Neuronal stem cell (in vitro differentiated cells): ENCODE data around the gene P2RY8.
"Not testable (repeated sequence)": the region's sequence is repeated elsewhere in the genome, so short reads cannot be mapped to it uniquely, and the experiment has no call there.

Experiments used
- DNase-seq: peaks from one replicate; pipeline ENCODE4 v3.0.0-alpha.2; 2013; ENCODE audit warnings: low spot score
- H2AFZ ChIP-seq: one replicate; pipeline ENCODE4 v1.6.1; 2013; ENCODE audit warnings: mild to moderate bottlenecking, low read length, inconsistent platforms
- H2AK5ac ChIP-seq: 2 replicates; pipeline ENCODE4 v1.6.1; 2013; ENCODE audit warnings: low read depth, mild to moderate bottlenecking, inconsistent platforms, low read length, moderate library complexity, mixed read lengths
- H2BK120ac ChIP-seq: 2 replicates; pipeline ENCODE4 v1.6.1; 2013; ENCODE audit warnings: low read depth, mild to moderate bottlenecking, inconsistent platforms, low read length, moderate library complexity, mixed read lengths
- H2BK12ac ChIP-seq: one replicate; pipeline ENCODE4 v1.6.1; 2013; ENCODE audit warnings: low read length, inconsistent platforms
- H2BK15ac ChIP-seq: 2 replicates; pipeline ENCODE4 v1.6.1; 2013; ENCODE audit warnings: mild to moderate bottlenecking, low read length, inconsistent platforms, mixed read lengths
- H2BK5ac ChIP-seq: one replicate; pipeline ENCODE4 v1.6.1; 2013; ENCODE audit warnings: inconsistent platforms, mild to moderate bottlenecking, low read length, moderate library complexity
- H3K14ac ChIP-seq: one replicate; pipeline ENCODE4 v1.6.1; 2013; ENCODE audit warnings: low read length, inconsistent platforms
- H3K18ac ChIP-seq: 2 replicates; pipeline ENCODE4 v1.6.1; 2013; ENCODE audit warnings: low read length, inconsistent platforms
- H3K23ac ChIP-seq: 2 replicates; pipeline ENCODE4 v1.6.1; 2013; ENCODE audit warnings: low read depth, mild to moderate bottlenecking, mixed read lengths, low read length, inconsistent platforms; ENCODE audit not compliant: poor library complexity
- H3K27ac ChIP-seq: replicated peaks from 3 replicates; pipeline ENCODE4 v1.5.1; 2013; ENCODE audit warnings: low read length, inconsistent platforms
- H3K27me3 ChIP-seq, 3 experiments: 2 replicates each; pipeline ENCODE4 v1.6.1; 2013; ENCODE audit warnings: low read length in 3 of 3, mild to moderate bottlenecking in 2 of 3, inconsistent platforms in 1 of 3, low read depth in 1 of 3, mixed read lengths in 1 of 3, moderate library complexity in 1 of 3; ENCODE audit not compliant: control insufficient read depth in 3 of 3, insufficient read depth in 3 of 3
- H3K36me3 ChIP-seq, 2 donors: replicated peaks in 1 of 2; 2 replicates each; pipeline ENCODE4 v1.6.1; 2013; ENCODE audit warnings: low read length in 2 of 2; ENCODE audit not compliant: control insufficient read depth in 2 of 2, insufficient read depth in 2 of 2
- H3K4ac ChIP-seq: 2 replicates; pipeline ENCODE4 v1.6.1; 2013; ENCODE audit warnings: inconsistent platforms, mild to moderate bottlenecking, low read length, moderate library complexity
- H3K4me1 ChIP-seq, 2 donors: 1 replicate in 1 of 2; 2 replicates in 1 of 2; pipeline ENCODE4 v1.6.1; 2013; ENCODE audit warnings: low read length in 2 of 2, low read depth in 1 of 2; ENCODE audit not compliant: control insufficient read depth in 2 of 2, insufficient read depth in 1 of 2
- H3K4me2 ChIP-seq: one replicate; pipeline ENCODE4 v1.6.1; 2013; ENCODE audit warnings: mild to moderate bottlenecking, low read length, inconsistent platforms; ENCODE audit not compliant: insufficient read depth, poor library complexity, severe bottlenecking
- H3K4me3 ChIP-seq, 2 donors: 2 replicates each; pipeline ENCODE4 v1.5.1; 2013; ENCODE audit warnings: low read length in 2 of 2, mild to moderate bottlenecking in 2 of 2, inconsistent platforms in 1 of 2, moderate library complexity in 1 of 2
- H3K79me1 ChIP-seq: one replicate; pipeline ENCODE4 v1.6.1; 2013; ENCODE audit warnings: low read depth, mild to moderate bottlenecking, inconsistent platforms, low read length, moderate library complexity
- H3K9ac ChIP-seq: one replicate; pipeline ENCODE4 v1.6.1; 2013; ENCODE audit warnings: mild to moderate bottlenecking, low read depth, low read length, inconsistent platforms; ENCODE audit not compliant: poor library complexity
- H3K9me3 ChIP-seq, 2 donors: replicated peaks in 1 of 2; 2 replicates each; pipeline versions ENCODE3 to v1.6.1; 2013; ENCODE audit warnings: low read length in 2 of 2, mild to moderate bottlenecking in 2 of 2, inconsistent platforms in 1 of 2, low read depth in 1 of 2, mixed read lengths in 1 of 2, moderate library complexity in 1 of 2; ENCODE audit not compliant: control insufficient read depth in 2 of 2, insufficient read depth in 1 of 2
- H4K8ac ChIP-seq: one replicate; pipeline ENCODE4 v1.6.1; 2013; ENCODE audit warnings: low read depth, mild to moderate bottlenecking, inconsistent platforms, low read length, moderate library complexity
- H4K91ac ChIP-seq: one replicate; pipeline ENCODE4 v1.6.1; 2013; ENCODE audit warnings: low read length, low read depth, mild to moderate bottlenecking, inconsistent platforms; ENCODE audit not compliant: poor library complexity
- WGBS, 2 donors: extraction: QIAGEN DNeasy Blood & Tissue Kit; methylation state at CpG; one replicate each; pipeline ENCODE4 v1.1.7; 2013; ENCODE audit warnings: missing lambda C conversion rate in 2 of 2, mixed read lengths in 1 of 2; ENCODE audit not compliant: insufficient read length in 2 of 2, insufficient replicate concordance in 1 of 2; ENCODE audit errors: extremely low coverage in 2 of 2; 5-methylcytosine and 5-hydroxymethylcytosine counted together

The P2RY8 gene

GRCh38 chrX:1449036-1449822 lies 87.8 kb downstream of the P2RY8 start:
- no peak overlapping the region for H3K14ac ChIP-seq
- no peak overlapping the region for H2BK5ac ChIP-seq
- H4K91ac ChIP-seq: no peak overlapping the region
- H2BK15ac ChIP-seq: no peak overlapping the region
- no peak overlapping the region for H3K27ac ChIP-seq
- H3K9ac ChIP-seq: peak overlapping the region; percentile 0
- H2AK5ac ChIP-seq: no peak overlapping the region
- H3K9me3 ChIP-seq: peaks cover 22 to 27% of the 10 kb centered on the region in 2 donors
- H2AFZ ChIP-seq: no peak overlapping the region
- peaks cover 11 to 21% of the 10 kb centered on the region in 2 donors for H3K36me3 ChIP-seq
- WGBS, 2 donors: no CpG with 5 or more reads among the region's 9 CpGs
- H4K8ac ChIP-seq: no peak overlapping the region
- H2BK12ac ChIP-seq: no peak overlapping the region
- H3K4ac ChIP-seq: no peak overlapping the region
- no peak overlapping the region for H3K4me2 ChIP-seq
- no peak overlapping the region for H3K23ac ChIP-seq
- no peak for DNase-seq
- no peaks in the 10 kb centered on the region for H3K27me3 ChIP-seq
- H3K79me1 ChIP-seq: peaks cover 25% of the 10 kb centered on the region
- H2BK120ac ChIP-seq: no peak overlapping the region
- H3K4me3 ChIP-seq: peak overlapping the region in 1 of 2 donors; percentile 52
- H3K18ac ChIP-seq: no peak overlapping the region
- no peaks in the 10 kb centered on the region for H3K4me1 ChIP-seq

- H3K27ac ChIP-seq, H2AK5ac ChIP-seq, H3K18ac ChIP-seq, H2BK15ac ChIP-seq, H3K9ac ChIP-seq, H2BK120ac ChIP-seq, H3K4me1 ChIP-seq, H2BK5ac ChIP-seq, H4K91ac ChIP-seq, H3K4me2 ChIP-seq, H2BK12ac ChIP-seq, H3K14ac ChIP-seq, H3K23ac ChIP-seq, H3K4ac ChIP-seq, DNase-seq, H3K27me3 ChIP-seq, H2AFZ ChIP-seq: not testable (repeated sequence)
- WGBS, 2 donors: no CpG with 5 or more reads among the region's 5 CpGs
- H3K79me1 ChIP-seq: peaks cover 27% of the 10 kb centered on the region
- H4K8ac ChIP-seq: peak overlapping the region; percentile 32
- peaks cover 11 to 21% of the 10 kb centered on the region in 2 donors for H3K36me3 ChIP-seq
- H3K9me3 ChIP-seq: peaks cover 27% of the 10 kb centered on the region in 2 donors
- peak overlapping the region in 1 of 2 donors; percentile 30 for H3K4me3 ChIP-seq
These were observed 88.4 kb downstream of the P2RY8 start for GRCh38 chrX:1448573-1449001.

GRCh38 chrX:1447969-1448572 lies 88.9 kb downstream of the P2RY8 start:
- H3K27me3 ChIP-seq, H2BK5ac ChIP-seq, H2BK15ac ChIP-seq, H3K27ac ChIP-seq, H3K18ac ChIP-seq, H2AK5ac ChIP-seq, H3K4ac ChIP-seq, H3K9ac ChIP-seq, H3K4me2 ChIP-seq, H3K14ac ChIP-seq, DNase-seq, H2BK120ac ChIP-seq, H2BK12ac ChIP-seq, H4K91ac ChIP-seq, H3K23ac ChIP-seq, H3K4me1 ChIP-seq, H2AFZ ChIP-seq: not testable (repeated sequence)
- H3K36me3 ChIP-seq: peaks cover 11 to 23% of the 10 kb centered on the region in 2 donors
- H4K8ac ChIP-seq: peak overlapping the region; percentile 32
- H3K79me1 ChIP-seq: peaks cover 27% of the 10 kb centered on the region
- H3K9me3 ChIP-seq: peaks cover 29 to 32% of the 10 kb centered on the region in 2 donors
- no CpG with 5 or more reads among the region's 8 CpGs for WGBS, 2 donors
- H3K4me3 ChIP-seq: peak overlapping the region in 1 of 2 donors; percentile 30
